HG03066 (cell line): ENCODE data around the gene CARHSP1.
"Not testable (repeated sequence)": the region's sequence is repeated elsewhere in the genome, so short reads cannot be mapped to it uniquely, and the experiment has no call there.

Experiments used
- ATAC-seq: cut with Tn5 transposase; IDR thresholded peaks from one replicate; pipeline ENCODE4 v1.9.1; 2021; ENCODE audit warnings: low read depth; ENCODE audit not compliant: unreplicated experiment

Gene CARHSP1

GRCh38 chr16:8868416-8869211 lies at the start of gene CARHSP1:
Gene CARHSP1 (minus strand): TSS chr16:8869006. CDS start chr16:8859328, 9,678 bp downstream.
- ATAC-seq, result peak; percentile 71

- ATAC-seq, result not testable (repeated sequence)
These were observed 48.5 kb upstream of the CARHSP1 start for GRCh38 chr16:8917336-8917735.

GRCh38 chr16:8916541-8917225 lies 47.9 kb upstream of the CARHSP1 start:
- ATAC-seq, result no peak

- no peak for ATAC-seq
These were observed 47.0 kb upstream of the CARHSP1 start for GRCh38 chr16:8915722-8916301.

GRCh38 chr16:8914098-8914497 lies 45.3 kb upstream of the CARHSP1 start:
- ATAC-seq, result no peak

- no peak for ATAC-seq
These were observed 44.0 kb upstream of the CARHSP1 start for GRCh38 chr16:8912793-8913192.

- no peak for ATAC-seq
These were observed 42.0 kb upstream of the CARHSP1 start for GRCh38 chr16:8910811-8911210.

GRCh38 chr16:8908810-8909468 lies 40.1 kb upstream of the CARHSP1 start:
- ATAC-seq, result no peak

GRCh38 chr16:8907096-8907495 lies 38.3 kb upstream of the CARHSP1 start:
- ATAC-seq, result no peak

- no peak for ATAC-seq
These were observed 37.2 kb upstream of the CARHSP1 start for GRCh38 chr16:8905795-8906591.

- ATAC-seq, result no peak
These were observed 36.5 kb upstream of the CARHSP1 start for GRCh38 chr16:8905168-8905762.

- no peak for ATAC-seq
These were observed 35.2 kb upstream of the CARHSP1 start for GRCh38 chr16:8904018-8904430.

- no peak for ATAC-seq
These were observed 34.2 kb upstream of the CARHSP1 start for GRCh38 chr16:8903004-8903403.

GRCh38 chr16:8901320-8901861 lies 32.6 kb upstream of the CARHSP1 start:
- no peak for ATAC-seq

- ATAC-seq, result no peak
These were observed 31.5 kb upstream of the CARHSP1 start for GRCh38 chr16:8900343-8900742.

- no peak for ATAC-seq
These were observed 31.0 kb upstream of the CARHSP1 start for GRCh38 chr16:8899709-8900317.

GRCh38 chr16:8898660-8899318 lies 30.0 kb upstream of the CARHSP1 start:
- ATAC-seq, result no peak

GRCh38 chr16:8894736-8895334 lies 26.0 kb upstream of the CARHSP1 start:
- no peak for ATAC-seq
